GM19455 (cell line): Measurements from ENCODE around the gene ARMC7.
"Not testable (repeated sequence)": the region's sequence is repeated elsewhere in the genome, so short reads cannot be mapped to it uniquely, and the experiment has no call there.

Experiments used
- ATAC-seq: cut with Tn5 transposase; IDR thresholded peaks from one replicate; pipeline ENCODE4 v1.9.1; 2021; ENCODE audit not compliant: unreplicated experiment

The ARMC7 gene

DNA sequence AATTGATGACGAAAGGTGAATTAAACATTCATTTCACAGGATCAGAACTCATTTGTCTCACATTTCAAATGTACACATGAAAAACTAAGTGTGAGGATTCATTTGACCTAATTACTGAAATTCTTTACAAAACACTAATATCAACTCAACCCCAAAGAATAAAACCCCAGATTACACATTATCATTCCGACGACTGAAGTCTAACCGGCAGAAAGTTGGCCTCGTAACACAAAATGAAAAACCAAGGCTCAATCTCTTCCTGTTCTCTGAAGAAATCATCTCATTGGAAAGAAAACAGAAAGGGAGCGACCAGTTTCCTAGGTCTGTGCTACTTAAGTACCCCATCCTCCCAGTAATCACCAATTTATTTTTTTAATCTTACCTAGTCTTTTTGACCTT is 42.8 kb downstream of the ARMC7 start:
- no peak for ATAC-seq

DNA sequence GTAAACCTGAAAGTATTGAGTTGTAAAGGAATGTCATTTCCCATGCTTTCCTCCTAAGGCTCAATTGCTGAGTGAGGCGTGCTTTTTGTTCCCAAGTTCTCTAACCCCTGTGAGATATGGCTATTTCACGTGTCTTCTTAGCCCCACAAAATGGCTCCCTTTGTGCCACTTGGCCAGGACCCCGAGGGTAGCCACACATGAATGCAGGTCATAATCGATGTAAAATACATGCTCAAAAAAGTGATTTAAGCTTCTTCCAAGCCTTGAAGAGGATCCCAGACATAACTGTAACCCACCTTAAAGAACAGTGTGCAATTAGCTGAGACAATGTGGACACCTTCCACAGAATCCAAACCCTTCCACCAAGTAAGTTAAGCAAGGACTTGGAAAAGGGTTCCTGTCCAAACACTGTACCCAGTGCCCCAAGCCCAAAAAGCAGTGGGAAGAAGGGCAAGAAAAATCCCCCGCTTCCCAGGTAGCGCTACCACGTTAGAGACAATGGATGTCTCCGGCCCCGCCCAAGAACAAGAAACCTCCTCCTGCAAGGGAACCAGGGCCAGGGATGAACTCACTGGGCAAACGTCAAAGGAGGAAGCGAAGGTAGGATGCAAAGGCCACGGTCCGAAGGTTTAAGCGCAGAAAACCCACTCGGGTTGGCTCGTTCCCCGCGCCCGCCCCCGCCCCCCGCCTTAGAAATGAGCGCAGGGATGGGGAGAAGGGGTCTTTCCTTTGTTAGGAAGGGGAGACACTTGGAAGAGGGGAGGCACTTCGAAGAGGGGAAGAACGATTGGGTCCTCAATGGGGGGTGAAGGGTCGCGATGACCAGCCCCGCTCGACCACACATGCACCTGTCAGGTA is 43.4 kb downstream of the ARMC7 start:
- ATAC-seq: no peak

DNA sequence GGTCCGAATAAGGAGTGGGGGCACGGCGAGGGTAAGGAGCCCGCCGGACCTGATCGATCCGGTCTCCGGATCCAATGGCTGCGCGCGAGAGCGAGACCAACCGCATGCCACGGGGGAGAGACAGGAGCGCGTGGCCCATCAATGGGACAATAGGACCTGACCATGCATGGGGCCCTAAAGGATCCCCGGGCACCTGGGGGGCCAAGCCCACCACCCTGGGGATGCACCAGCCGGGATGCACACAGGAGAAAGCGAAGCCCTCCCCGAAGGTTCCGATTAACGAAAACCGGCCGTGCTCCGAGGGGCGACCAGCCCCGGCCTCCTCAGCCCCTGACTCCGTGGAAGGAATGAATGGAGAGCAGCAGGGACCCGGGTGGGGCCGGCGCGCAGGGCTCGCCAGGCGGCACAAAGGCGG is 44.0 kb downstream of the ARMC7 start:
- peak; percentile 16 for ATAC-seq

DNA sequence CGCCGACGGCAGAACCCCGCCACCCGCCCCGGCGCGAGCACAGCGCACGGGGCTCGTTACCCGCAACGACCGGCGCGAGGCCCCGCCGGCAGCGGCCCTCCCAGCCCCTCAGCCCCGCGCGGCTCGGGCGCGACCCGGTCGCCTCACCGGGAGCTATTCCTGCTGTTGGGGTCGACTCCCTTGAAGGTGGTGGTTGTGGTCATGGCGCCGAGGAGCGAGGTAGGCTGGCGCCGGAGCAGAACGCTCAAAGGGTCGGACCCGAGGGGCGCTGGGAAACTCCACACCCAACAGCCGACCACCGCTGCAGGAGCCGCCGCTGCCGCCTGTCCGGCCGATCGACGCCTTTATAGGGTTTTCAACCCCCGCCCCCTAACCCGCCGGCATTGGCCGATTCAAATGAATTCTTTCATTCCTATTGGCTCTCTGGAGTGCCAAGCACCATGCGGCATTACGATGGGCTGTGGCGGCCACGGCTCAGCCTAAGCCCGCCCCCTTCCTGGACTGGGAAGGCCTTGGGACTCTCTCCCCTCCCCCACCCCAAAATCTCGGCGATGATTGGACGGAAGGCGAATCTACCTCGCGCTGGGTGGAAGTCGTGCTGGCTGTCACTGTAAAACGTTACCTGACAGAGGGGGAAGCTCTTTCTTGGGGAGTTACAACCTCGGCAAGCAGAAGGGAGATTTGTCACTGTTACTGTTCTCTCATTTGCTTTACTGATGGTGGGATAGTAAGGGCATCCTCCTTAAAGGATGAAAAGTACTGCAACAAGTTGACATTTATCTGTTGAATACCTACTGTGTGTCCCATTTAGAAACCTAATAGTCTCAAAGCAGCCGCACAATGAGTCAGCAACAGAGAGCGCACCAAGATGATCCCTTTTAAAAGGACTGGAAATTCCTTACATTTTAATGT is 44.7 kb downstream of the ARMC7 start, which contains the start of gene JPT1:
Gene JPT1, minus strand, starts transcription at position 318 of the 912 bp plus-strand sequence. Its CDS starts 115 bp downstream, at position 203.
- ATAC-seq: peak; percentile 94

DNA sequence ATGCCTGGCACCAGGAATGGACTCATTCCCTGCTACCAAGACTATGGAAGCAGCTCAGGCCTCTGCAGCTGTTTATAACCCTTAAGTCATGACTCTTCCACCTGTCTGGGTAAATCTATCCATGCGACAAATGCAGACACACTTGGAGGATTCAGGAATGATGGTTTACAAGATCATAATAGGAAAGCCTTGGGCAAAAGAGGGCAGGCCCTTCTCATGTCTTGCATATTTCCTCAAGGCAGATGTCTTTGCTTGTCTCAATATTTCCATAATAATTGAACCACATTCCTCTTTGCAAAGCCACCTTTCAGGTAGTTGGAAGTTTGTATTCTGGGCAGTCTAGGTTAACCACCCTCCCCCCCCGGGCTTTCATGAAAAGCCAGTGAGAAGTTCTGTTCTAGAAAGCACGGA is 45.4 kb downstream of the ARMC7 start:
- ATAC-seq: no peak

DNA sequence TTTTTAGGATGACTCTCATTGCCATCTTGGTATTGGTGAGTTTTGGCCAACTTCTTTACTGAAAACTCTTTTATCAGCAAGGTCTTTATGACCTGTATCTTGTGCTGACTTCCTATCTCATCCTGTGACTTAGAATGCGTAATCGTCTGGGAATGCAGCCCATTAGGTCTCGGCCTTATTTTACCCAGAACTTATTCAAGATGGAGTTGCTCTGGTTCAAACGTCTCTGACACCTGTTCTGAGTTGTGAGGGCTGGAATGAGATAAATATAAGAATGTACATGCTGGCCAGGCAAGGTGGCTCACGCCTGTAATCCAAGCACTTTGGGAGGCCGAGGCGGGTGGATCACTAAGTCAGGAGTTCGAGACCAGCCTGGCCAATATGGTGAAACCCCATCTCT is 48.7 kb downstream of the ARMC7 start:
- not testable (repeated sequence) for ATAC-seq

DNA sequence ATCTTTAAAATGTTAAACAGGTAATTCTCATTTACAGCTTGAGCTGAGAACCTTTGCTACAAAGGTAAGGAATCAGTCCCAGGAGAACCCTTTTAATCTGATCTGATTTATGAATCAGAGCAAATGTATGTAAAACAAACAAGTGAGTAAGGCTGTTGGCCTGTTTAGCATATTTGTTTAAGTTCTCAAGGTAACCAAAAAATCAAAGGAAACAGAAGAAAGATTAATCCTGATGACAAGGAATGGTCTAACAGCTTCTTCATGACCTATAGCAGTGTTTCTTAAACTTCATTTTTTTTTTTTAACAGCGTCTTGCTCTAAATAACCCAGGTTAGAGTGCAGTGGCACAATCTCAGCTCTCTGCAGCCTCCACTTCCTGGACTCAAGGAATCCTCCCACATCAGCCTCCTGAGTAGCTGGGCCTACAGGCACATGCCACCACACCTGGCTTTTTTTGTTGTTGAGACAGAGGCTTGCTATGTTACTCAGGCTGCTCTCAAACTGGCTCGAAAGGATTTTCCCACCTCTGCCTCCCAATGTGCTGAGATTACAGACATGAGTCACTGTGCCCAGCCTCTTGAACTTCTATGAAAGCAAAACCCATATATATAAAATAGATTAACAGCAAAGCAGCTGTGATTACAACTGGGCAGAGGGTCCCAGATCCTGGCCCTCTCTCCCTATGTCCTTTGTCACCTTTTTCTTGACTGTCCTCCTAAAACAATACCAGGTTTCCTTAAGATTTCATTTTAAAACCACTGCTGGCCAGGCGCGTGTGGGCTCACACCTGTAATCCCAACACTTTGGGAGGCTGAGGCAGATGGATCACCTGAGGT is 49.6 kb downstream of the ARMC7 start:
- no peak for ATAC-seq

DNA sequence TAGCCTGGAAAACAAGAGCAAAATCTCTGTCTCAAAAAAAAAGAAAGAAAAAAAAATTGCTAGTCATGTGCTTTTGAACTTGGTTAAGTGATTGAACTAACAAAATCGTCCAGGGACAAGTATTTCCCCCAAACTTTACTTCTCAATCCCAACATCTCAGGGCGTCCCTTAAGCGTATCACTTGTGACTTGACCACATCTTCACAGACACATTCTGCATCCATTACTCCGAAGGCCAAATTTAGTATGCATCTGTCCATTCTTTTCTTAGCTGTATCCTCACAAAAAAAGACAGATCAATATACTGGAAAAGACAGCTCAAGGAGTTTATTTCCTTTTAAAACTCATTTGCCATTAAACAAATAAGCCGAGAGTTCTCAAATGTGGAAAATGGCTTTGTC is 50.4 kb downstream of the ARMC7 start:
- no peak for ATAC-seq

DNA sequence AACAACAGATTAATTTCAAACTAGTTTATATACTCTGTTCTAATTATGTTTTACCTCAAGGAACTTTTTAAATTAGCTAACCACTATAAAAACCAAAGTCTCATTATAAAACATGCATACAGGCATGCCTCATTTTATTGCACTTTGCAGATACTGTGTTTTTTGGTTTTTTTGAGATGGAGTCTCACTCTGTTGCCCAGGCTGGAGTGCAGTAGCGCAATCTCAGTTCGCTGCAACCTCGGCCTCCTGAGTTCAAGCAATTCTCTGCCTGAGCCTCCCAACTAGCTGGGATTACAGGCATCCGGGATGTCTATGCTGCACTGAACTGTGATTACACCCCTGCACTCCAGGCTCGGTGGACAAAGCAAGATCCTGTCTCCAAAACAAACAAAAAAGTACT is 53.3 kb downstream of the ARMC7 start:
- no peak for ATAC-seq

DNA sequence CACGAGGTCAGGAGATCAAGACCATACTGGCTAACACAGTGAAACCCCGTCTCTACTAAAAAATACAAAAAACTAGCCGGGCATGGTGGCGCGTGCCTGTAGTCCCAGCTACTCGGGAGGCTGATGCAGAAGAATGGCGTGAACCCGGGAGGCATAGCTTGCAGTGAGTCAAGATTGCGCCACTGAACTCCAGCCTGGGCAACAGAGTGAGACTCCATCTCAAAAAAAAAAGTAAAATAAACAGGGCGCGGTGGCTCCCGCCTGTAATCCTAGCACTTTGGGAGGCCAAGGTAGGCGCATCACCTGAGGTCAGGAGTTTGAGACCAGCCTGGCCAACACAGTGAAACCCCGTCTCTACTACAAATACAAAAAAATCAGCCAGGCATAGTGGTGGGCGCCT is 54.8 kb downstream of the ARMC7 start:
- not testable (repeated sequence) for ATAC-seq

DNA sequence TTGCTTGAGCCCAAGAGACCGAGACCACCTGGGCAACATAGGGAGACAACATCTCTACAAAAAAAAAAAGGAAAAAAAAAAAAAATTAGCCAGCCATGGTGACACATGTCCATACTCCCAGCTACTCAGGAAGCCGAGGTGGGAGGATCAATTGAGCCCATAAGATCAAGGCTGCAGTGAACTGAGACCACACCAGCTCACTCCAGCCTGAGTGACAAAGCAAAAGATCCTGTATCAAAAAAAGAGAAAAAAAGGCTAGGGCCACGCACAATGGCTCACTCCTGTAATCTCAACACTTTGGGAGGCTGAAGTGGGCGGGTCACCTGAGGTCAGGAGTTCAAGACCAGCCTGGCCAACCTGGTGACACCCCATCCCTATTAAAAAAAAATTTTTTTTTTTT is 59.2 kb downstream of the ARMC7 start:
- no peak for ATAC-seq

DNA sequence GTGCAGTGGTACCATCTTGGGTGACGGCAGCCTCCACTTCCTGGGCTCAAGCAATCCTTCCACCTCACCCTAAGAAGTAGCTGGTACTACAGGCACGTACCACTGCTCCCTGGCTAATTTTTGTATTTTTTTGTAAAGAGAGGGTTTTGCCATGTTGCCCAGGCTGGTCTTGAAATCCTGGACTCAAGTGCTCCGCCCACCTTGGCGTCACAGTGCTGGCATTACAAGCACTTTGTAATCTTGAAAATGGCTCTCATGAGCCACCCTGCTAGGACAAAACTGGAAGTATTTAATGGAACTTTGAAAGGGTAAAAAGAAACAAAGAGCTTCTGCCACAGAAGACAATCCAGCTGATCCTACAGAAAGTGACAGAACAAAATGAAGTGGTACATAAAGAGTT is 63.8 kb downstream of the ARMC7 start:
- ATAC-seq: no peak

DNA sequence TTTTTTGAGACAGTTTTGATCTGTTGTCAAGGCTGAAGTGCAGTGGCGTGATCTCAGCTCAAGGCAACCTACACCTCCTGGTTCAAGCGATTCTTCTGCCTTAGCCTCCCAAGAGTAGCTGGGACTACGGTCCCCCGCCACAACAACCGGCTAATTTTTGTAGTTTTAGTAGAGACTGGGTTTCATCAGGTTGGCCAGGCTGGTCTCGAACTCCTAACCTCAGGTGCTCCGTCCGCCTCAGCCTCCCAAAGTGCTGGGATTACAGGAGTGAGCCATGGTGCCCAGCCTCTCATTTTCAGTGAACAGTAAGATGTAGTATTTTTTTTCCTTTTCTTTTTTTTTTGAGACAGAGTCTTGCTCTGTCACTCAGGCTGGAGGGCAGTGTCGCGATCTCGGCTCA is 65.2 kb downstream of the ARMC7 start:
- no peak for ATAC-seq

DNA sequence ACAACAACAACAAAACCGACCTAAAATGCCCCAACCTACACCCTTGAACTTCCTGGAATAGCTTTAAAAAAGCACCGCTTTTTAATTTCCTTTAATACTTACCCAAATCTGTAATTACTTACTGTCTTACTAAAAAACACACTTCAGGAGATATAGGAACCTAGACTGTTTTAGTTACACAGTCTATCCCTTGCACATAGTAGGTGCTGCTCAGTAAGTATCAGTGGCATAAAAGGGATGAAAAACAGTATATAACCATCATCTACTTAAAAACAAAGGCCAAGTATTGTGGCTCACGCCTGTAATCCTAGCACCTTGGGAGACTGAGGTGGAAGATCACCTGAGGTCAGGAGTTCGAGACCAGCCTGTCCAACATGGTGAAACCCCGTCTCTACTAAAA is 66.9 kb downstream of the ARMC7 start:
- ATAC-seq: no peak

DNA sequence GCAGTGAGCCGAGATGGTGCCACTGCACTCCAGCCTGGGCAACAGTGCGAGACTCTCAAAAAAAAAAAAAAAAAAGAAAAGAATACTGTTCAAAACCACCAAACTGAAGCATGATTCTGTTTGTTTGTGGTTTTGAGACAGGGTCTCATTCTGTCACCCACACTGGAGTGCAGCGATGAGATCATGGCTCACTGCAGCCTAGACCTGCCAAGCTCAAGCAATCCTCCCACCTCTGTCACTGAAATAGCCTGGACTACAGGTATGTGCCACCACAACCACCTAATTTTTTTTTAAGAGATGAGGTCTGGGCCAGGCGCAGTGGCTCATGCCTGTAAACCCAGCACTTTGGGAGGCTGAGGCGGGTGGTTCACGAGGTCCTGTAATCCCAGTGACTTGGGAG is 68.7 kb downstream of the ARMC7 start:
- ATAC-seq: no peak
